Tibial nerve (tissue), 3 donors: Measurements from ENCODE around the gene MYO18B.

Experiments
- POLR2A ChIP-seq, 2 donors: fragments of 450-650 bp; IDR thresholded peaks; one replicate each; pipeline ENCODE4 v1.6.1; 2017; ENCODE audit warnings: antibody characterized with exemption in 2 of 2, mild to moderate bottlenecking in 2 of 2, moderate library complexity in 2 of 2
- TF ChIP-seq, protein P1 (sequence below), 5 experiments: fragments of 200-600 bp in 3 of 5; fragments of 450-650 bp in 2 of 5; sonication (generic) in 3 of 5; IDR thresholded peaks; one replicate each; pipeline ENCODE4 v1.5.1; 2016 to 2019; ENCODE audit warnings: antibody characterized with exemption in 5 of 5, mild to moderate bottlenecking in 3 of 5, moderate library complexity in 2 of 5

GRCh38 chr22:25953919-25954318, 211.9 kb downstream of the MYO18B start:
- TF ChIP-seq, protein P1, sequence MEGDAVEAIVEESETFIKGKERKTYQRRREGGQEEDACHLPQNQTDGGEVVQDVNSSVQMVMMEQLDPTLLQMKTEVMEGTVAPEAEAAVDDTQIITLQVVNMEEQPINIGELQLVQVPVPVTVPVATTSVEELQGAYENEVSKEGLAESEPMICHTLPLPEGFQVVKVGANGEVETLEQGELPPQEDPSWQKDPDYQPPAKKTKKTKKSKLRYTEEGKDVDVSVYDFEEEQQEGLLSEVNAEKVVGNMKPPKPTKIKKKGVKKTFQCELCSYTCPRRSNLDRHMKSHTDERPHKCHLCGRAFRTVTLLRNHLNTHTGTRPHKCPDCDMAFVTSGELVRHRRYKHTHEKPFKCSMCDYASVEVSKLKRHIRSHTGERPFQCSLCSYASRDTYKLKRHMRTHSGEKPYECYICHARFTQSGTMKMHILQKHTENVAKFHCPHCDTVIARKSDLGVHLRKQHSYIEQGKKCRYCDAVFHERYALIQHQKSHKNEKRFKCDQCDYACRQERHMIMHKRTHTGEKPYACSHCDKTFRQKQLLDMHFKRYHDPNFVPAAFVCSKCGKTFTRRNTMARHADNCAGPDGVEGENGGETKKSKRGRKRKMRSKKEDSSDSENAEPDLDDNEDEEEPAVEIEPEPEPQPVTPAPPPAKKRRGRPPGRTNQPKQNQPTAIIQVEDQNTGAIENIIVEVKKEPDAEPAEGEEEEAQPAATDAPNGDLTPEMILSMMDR (IDR thresholded peaks at IDR 0.05) = no peak
- no peak for TF ChIP-seq POLR2A (IDR thresholded peaks at IDR 0.05)
